ENCODE results near the gene P4HA2. TPM values are rescaled to one million over a fixed set of nuclear protein-coding genes. Genes with fewer than 3 reads are reported as not detected.

The P4HA2 gene
- total and polyA plus RNA-seq, 2 donors (not counting 3 experiments of a cell fraction or from before 2014, with no cell fraction given), result 37.6 to 58.7 TPM

DNA sequence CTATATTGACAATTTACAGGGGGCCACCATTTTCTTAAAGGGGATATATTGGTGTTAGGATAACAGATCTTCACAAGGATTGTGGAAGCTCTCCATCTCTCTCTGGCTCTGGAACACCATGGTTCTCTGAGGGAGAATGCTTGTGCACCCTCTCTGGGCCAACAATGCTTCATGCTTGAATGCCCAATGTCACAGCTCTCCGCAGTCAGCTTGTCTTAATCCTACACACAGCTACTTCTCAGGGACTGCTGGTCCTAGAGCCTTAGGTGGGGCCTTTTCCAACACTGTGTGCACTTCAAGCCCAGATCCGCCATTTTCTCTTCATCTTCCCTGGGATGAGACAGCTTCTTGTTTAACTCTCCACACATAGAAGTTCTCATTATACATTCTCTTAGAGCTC, 22.9 kb upstream of the P4HA2 start:
- no TSS peak for BruUV-seq (replicated peaks)
- Histone ChIP-seq H2AFZ (ENCODE audit: low read depth, low read length) (no peak overlapping the region), H3K4me3 (replicated peaks in 1 of 3; ENCODE audit: insufficient read depth in 1 of 3, low read depth in 1 of 3, low read length in 3 of 3) (no peak overlapping the region), H3K9me3 (replicated peaks; ENCODE audit: control insufficient read depth, insufficient read depth, low read length) (no peaks in the 10 kb centered on the region), H3K79me2 (ENCODE audit: control insufficient read depth, insufficient read depth, low read length) (no peaks in the 10 kb centered on the region), H3K36me3 (ENCODE audit: control insufficient read depth in 2 of 2, extremely low read depth in 1 of 2, insufficient read depth in 2 of 2, low read length in 2 of 2) (no peaks in the 10 kb centered on the region), H3K27me3 (ENCODE audit: control insufficient read depth in 2 of 2, insufficient read depth in 2 of 2, low read length in 2 of 2) (no peaks in the 10 kb centered on the region), H3K9ac (replicated peaks; ENCODE audit: extremely low read depth, insufficient read depth, low read length) (no peak overlapping the region), H3K27ac (ENCODE audit: insufficient read depth, low read depth, low read length) (no peak overlapping the region), H3K4me2 (ENCODE audit: insufficient read depth, low read length) (no peak overlapping the region), H4K20me1 (replicated peaks; ENCODE audit: control insufficient read depth, extremely low read depth, insufficient read depth, low read length) (no peaks in the 10 kb centered on the region), H3K4me1 (ENCODE audit: control insufficient read depth, extremely low read depth, insufficient read depth, low read length) (no peaks in the 10 kb centered on the region), H3K9me1 (replicated peaks; ENCODE audit: control insufficient read depth, extremely low read depth, insufficient read depth, low read length) (no peaks in the 10 kb centered on the region)
- dilution Hi-C loops (cut with MboI; ENCODE audit: extremely low pct_ligation_motif_present, low sequenced_read_pairs), result no loop called here
- intact Hi-C loops (cut with micrococcal nuclease), result no loop called here
- DNase-seq (ENCODE audit: low read depth, low spot score) (no peak), FAIRE-seq (no peak)
- TF ChIP-seq POLR2A (IDR thresholded peaks at IDR 0.05; ENCODE audit: low read depth, low read length) (no peak), POLR2AphosphoS5 (IDR thresholded peaks at IDR 0.05; ENCODE audit: insufficient read depth, low read depth, low read length) (no peak), FOS (IDR thresholded peaks at IDR 0.05; ENCODE audit: borderline replicate concordance, insufficient read depth, low read length) (no peak), JUN (IDR thresholded peaks at IDR 0.05; ENCODE audit: borderline replicate concordance, insufficient read depth, insufficient read length, low read depth) (no peak), GATA2 (IDR thresholded peaks at IDR 0.05; ENCODE audit: insufficient read depth, insufficient read length, low read depth, low read length) (no peak), EZH2 (IDR thresholded peaks at IDR 0.05; ENCODE audit: borderline replicate concordance, low read depth, low read length, severe bottlenecking) (no peak), MYC (IDR thresholded peaks at IDR 0.05; ENCODE audit: low read depth, low read length) (no peak)
- TF ChIP-seq, protein P1, sequence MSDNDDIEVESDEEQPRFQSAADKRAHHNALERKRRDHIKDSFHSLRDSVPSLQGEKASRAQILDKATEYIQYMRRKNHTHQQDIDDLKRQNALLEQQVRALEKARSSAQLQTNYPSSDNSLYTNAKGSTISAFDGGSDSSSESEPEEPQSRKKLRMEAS (IDR thresholded peaks at IDR 0.05; ENCODE audit: insufficient read depth, insufficient read length), result no peak
- TF ChIP-seq, protein P2, sequence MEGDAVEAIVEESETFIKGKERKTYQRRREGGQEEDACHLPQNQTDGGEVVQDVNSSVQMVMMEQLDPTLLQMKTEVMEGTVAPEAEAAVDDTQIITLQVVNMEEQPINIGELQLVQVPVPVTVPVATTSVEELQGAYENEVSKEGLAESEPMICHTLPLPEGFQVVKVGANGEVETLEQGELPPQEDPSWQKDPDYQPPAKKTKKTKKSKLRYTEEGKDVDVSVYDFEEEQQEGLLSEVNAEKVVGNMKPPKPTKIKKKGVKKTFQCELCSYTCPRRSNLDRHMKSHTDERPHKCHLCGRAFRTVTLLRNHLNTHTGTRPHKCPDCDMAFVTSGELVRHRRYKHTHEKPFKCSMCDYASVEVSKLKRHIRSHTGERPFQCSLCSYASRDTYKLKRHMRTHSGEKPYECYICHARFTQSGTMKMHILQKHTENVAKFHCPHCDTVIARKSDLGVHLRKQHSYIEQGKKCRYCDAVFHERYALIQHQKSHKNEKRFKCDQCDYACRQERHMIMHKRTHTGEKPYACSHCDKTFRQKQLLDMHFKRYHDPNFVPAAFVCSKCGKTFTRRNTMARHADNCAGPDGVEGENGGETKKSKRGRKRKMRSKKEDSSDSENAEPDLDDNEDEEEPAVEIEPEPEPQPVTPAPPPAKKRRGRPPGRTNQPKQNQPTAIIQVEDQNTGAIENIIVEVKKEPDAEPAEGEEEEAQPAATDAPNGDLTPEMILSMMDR (IDR thresholded peaks at IDR 0.05; ENCODE audit: extremely low read depth in 1 of 2, insufficient read depth in 1 of 2, low read depth in 1 of 2, low read length in 2 of 2), result no peak
- CTCF ChIA-PET, result interaction anchor here (0.8 to 8.3 kb wide), 7 partner anchors 9 to 60 kb away, joined by 3 to 63 read pairs (median 3); partner anchors contain the start of gene SLC22A4
- POLR2A ChIA-PET, result no interaction called here

Data from endothelial cell of umbilical vein (primary cell).